Kidney (tissue), 22 donors: ENCODE results near the gene CC2D1B. TPM values are rescaled to one million over a fixed set of nuclear protein-coding genes. Genes with fewer than 3 reads are reported as not detected.

Experiments
- DNase-seq, 5 donors: peaks; one replicate each; pipeline ENCODE4 v3.0.0-alpha.2; 2013 to 2020
- FAIRE-seq: peaks from 2 replicates; lab custom pipeline; 2012; peaks lifted over from hg19 to GRCh38; lab: Jason Lieb, UNC
- H3K27ac ChIP-seq, 2 donors: one replicate each; pipeline ENCODE4 v1.7.0; 2013; ENCODE audit warnings: low read depth in 2 of 2, low read length in 2 of 2, inconsistent platforms in 1 of 2
- H3K27me3 ChIP-seq: one replicate; pipeline ENCODE4 v1.7.1; 2013; ENCODE audit warnings: low read length, inconsistent platforms; ENCODE audit not compliant: control insufficient read depth, insufficient read depth
- H3K36me3 ChIP-seq, 3 donors: one replicate each; pipeline versions ENCODE4 v1.7.0 to v1.7.1; 2013; ENCODE audit warnings: low read length in 3 of 3, control low read depth in 1 of 3, inconsistent platforms in 1 of 3; ENCODE audit not compliant: insufficient read depth in 3 of 3, control insufficient read depth in 2 of 3
- H3K4me1 ChIP-seq, 3 donors: one replicate each; pipeline versions ENCODE4 v1.7.0 to v1.7.1; 2013; ENCODE audit warnings: low read length in 3 of 3, inconsistent platforms in 1 of 3, low read depth in 1 of 3; ENCODE audit not compliant: control insufficient read depth in 2 of 3, insufficient read depth in 2 of 3
- H3K4me3 ChIP-seq, 3 donors: one replicate each; pipeline versions ENCODE4 v1.7.0 to v1.8.1; 2013; ENCODE audit warnings: low read length in 3 of 3, control low read depth in 1 of 3, inconsistent platforms in 1 of 3
- H3K9ac ChIP-seq, 3 donors: one replicate each; pipeline versions ENCODE4 v1.7.0 to v1.7.1; 2013; ENCODE audit warnings: low read length in 3 of 3, control low read depth in 1 of 3, inconsistent platforms in 1 of 3
- H3K9me3 ChIP-seq, 3 donors: one replicate each; pipeline versions ENCODE4 v1.7.0 to v1.7.1; 2013; ENCODE audit warnings: low read length in 3 of 3, control low read depth in 1 of 3, inconsistent platforms in 1 of 3; ENCODE audit not compliant: control insufficient read depth in 2 of 3, insufficient read depth in 1 of 3
- intact Hi-C: fragments of 100-400 bp; cut with DNase I; formaldehyde crosslinking; loops from one replicate; pipeline ENCODE4 v1.11.1; 2022
- long read RNA-seq, 10 donors: library from polyadenylated mRNA in 1 of 10; unstranded in 1 of 10; transcript quantifications; one replicate each; pipeline ENCODE4 v2.0.0 and lab custom pipeline, GENCODE V29; 2021 to 2026
- polyA plus RNA-seq: library from polyadenylated mRNA; stranded (reverse); fragments of 350-450 nt; fragmentation: Illumina TruSeq; extraction: RNeasy Lipid Tissue Mini Kit (QIAGEN cat#74804); gene quantifications from one replicate; pipeline ENCODE4 v1.2.3, GENCODE V29; 2014; ENCODE audit warnings: low read depth, low replicate concordance; ENCODE audit not compliant: insufficient read depth
- total RNA-seq: library from RNA; stranded (reverse); fragmentation: NEBNext Ultra II Directional; extraction: Animal tissue kit (Norgen Biotek cat#: 25700); gene quantifications from one replicate; pipeline ENCODE4 v1.2.1, GENCODE V29; 2021
- TF ChIP-seq, protein P1 (sequence below): IDR thresholded peaks from 3 replicates; pipeline ENCODE4 v1.5.1; 2012; ENCODE audit warnings: mild to moderate bottlenecking, moderate library complexity, borderline replicate concordance; ENCODE audit not compliant: insufficient read depth; ENCODE audit errors: extremely low read depth
- donor health status: control.
- donor health status: control.
- donor health status: control.
- donor health status: control.
- donor health status: control.
- donor health status: DM: yes; HTN: yes; CAD: no.
- donor health status: Normal renal cell carcinoma (clear cell type).

The CC2D1B gene, protein sequence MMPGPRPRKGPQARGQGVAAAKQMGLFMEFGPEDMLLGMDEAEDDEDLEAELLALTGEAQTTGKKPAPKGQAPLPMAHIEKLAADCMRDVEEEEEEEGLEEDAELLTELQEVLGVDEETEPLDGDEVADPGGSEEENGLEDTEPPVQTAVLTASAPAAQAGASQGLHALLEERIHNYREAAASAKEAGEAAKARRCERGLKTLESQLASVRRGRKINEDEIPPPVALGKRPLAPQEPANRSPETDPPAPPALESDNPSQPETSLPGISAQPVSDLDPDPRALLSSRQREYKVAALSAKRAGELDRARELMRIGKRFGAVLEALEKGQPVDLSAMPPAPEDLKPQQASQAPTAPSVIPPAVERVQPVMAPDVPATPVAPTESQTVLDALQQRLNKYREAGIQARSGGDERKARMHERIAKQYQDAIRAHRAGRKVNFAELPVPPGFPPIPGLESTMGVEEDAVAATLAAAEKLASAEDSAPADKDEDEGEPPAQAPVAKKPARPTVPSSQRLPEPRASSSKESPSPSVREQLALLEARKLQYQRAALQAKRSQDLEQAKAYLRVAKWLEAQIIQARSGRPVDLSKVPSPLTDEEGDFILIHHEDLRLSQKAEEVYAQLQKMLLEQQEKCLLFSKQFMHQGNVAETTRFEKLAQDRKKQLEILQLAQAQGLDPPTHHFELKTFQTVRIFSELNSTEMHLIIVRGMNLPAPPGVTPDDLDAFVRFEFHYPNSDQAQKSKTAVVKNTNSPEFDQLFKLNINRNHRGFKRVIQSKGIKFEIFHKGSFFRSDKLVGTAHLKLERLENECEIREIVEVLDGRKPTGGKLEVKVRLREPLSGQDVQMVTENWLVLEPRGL
- total RNA-seq, result 42.5 TPM
- polyA plus RNA-seq, result 26.9 TPM
- long read RNA-seq, donor 1, result 0 reads
- long read RNA-seq, donor 2, partial matches to known transcripts, result 13 of 14 reads
- long read RNA-seq, donor 2, other reads (novel, unspliced or antisense), result 0 of 14 reads
- long read RNA-seq, donor 3, result 0 reads
- long read RNA-seq, donor 4, partial matches to known transcripts, result 0 of 1 reads
- long read RNA-seq, donor 4, other reads (novel, unspliced or antisense), result 0 of 1 reads
- long read RNA-seq, donor 5, result 0 reads
- long read RNA-seq, donor 6, result 0 reads
- long read RNA-seq, donor 7, transcript CC2D1B-201 (25 exons, 3,377 nt), result major isoform, 7 of 26 reads
- long read RNA-seq, donor 7, partial matches to known transcripts, result 6 of 26 reads
- long read RNA-seq, donor 7, other reads (novel, unspliced or antisense), result 13 of 26 reads
- long read RNA-seq, donor 8, result 0 reads
- long read RNA-seq, donor 9, result 0 reads
- long read RNA-seq, donor 10, partial matches to known transcripts, result 7 of 7 reads
- long read RNA-seq, donor 10, other reads (novel, unspliced or antisense), result 0 of 7 reads

GRCh38 chr1:52365746-52366516 is at the start of gene CC2D1B:
TSS of gene CC2D1B (minus strand) at chr1:52366205. CDS start at chr1:52364620, 1,585 bp downstream.
- DNase-seq, result peak; percentile 99 to 100 (median 99)
- Histone ChIP-seq H3K27me3 (no peaks in the 10 kb centered on the region), H3K9me3 (no peaks in the 10 kb centered on the region), H3K4me1 (peaks cover 5 to 15% (median 8%) of the 10 kb centered on the region in 3 donors), H3K27ac (peak within 1 kb of the TSS; percentile 88 to 92), H3K36me3 (peaks cover 0 to 20% (median 14%) of the 10 kb centered on the region in 3 donors), H3K4me3 (peak within 1 kb of the TSS; percentile 76 to 99 (median 92)), H3K9ac (peak within 1 kb of the TSS; percentile 66 to 96 (median 96))
- TF ChIP-seq, protein P1, sequence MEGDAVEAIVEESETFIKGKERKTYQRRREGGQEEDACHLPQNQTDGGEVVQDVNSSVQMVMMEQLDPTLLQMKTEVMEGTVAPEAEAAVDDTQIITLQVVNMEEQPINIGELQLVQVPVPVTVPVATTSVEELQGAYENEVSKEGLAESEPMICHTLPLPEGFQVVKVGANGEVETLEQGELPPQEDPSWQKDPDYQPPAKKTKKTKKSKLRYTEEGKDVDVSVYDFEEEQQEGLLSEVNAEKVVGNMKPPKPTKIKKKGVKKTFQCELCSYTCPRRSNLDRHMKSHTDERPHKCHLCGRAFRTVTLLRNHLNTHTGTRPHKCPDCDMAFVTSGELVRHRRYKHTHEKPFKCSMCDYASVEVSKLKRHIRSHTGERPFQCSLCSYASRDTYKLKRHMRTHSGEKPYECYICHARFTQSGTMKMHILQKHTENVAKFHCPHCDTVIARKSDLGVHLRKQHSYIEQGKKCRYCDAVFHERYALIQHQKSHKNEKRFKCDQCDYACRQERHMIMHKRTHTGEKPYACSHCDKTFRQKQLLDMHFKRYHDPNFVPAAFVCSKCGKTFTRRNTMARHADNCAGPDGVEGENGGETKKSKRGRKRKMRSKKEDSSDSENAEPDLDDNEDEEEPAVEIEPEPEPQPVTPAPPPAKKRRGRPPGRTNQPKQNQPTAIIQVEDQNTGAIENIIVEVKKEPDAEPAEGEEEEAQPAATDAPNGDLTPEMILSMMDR, result no peak
- intact Hi-C loops, result no loop called here
- peak; percentile 68 for FAIRE-seq

DNA sequence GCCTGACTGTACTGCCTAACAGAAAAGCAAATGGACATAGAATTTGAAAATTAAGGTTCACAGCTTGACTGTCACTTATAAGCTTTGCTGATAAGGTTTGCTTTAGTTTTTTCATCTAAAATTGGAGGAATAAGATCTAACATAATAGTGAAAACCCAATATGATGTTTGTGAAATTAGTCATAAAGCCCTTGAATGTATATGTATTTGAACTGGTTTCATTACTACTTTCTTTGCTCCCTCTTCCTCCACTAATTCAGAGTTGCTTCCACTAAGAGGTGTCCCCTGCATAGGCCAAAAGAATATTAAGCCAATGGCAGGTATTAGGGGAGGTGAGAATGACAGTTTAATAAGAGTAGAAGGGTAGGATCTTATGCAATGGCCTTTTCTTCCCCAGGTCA is 48.9 kb upstream of the CC2D1B start:
- Histone ChIP-seq H3K36me3 (peaks cover 17 to 62% (median 47%) of the 10 kb centered on the region in 3 donors), H3K4me1 (no peaks in the 10 kb centered on the region), H3K9ac (no peak overlapping the region), H3K9me3 (no peaks in the 10 kb centered on the region), H3K27ac (no peak overlapping the region), H3K27me3 (no peaks in the 10 kb centered on the region), H3K4me3 (no peak overlapping the region)
- intact Hi-C loops, result no loop called here
- TF ChIP-seq, protein P1, result no peak
- FAIRE-seq, result no peak
- no peak for DNase-seq

- no peaks in the 10 kb centered on the region for H3K4me1 ChIP-seq
- no peak for DNase-seq
- FAIRE-seq, result no peak
- H3K27me3 ChIP-seq, result no peaks in the 10 kb centered on the region
- H3K4me3 ChIP-seq, result no peak overlapping the region
- TF ChIP-seq, protein P1, result no peak
- H3K9me3 ChIP-seq, result no peaks in the 10 kb centered on the region
- intact Hi-C loops, result no loop called here
- H3K9ac ChIP-seq, result no peak overlapping the region
- no peak overlapping the region for H3K27ac ChIP-seq
- peaks cover 27 to 71% (median 50%) of the 10 kb centered on the region in 3 donors for H3K36me3 ChIP-seq
Observed at GRCh38 chr1:52413410-52413989, 47.5 kb upstream of the CC2D1B start.
